Motor neuron (in vitro differentiated cells): ENCODE data around the gene C5orf22. TPM values are rescaled to one million over a fixed set of nuclear protein-coding genes. Genes with fewer than 3 reads are reported as not detected.
A peak's percentile ranks its signal among the peaks of the same experiment; 100 is the strongest.
"Not testable (repeated sequence)": the region's sequence is repeated elsewhere in the genome, so short reads cannot be mapped to it uniquely, and the experiment has no call there.

Source experiments
- ATAC-seq, 8 experiments: fragments of 200-7000 bp; cut with Tn5 transposase; replicated peaks in 6 of 8; 2 replicates each; pipeline ENCODE4 v1.8.0; 2021; ENCODE audit warnings: mild to moderate bottlenecking in 8 of 8, moderate library complexity in 8 of 8
- H3K27ac ChIP-seq, 2 donors: fragments of 250-450 bp; sonication (Bioruptor Pico); 2 replicates each; pipeline ENCODE4 v1.9.0; 2021; ENCODE audit warnings: antibody characterized with exemption in 2 of 2, mild to moderate bottlenecking in 2 of 2, moderate library complexity in 1 of 2
- H3K4me1 ChIP-seq, 2 donors: fragments of 250-450 bp; sonication (Bioruptor Pico); replicated peaks in 1 of 2; 2 replicates each; pipeline ENCODE4 v1.6.1; 2021; ENCODE audit warnings: antibody characterized with exemption in 2 of 2, mild to moderate bottlenecking in 2 of 2, moderate library complexity in 1 of 2
- H3K4me3 ChIP-seq, 5 donors: fragments of 250-450 bp; sonication (Bioruptor Pico); 2 replicates each; pipeline ENCODE4 v1.9.0; 2021; ENCODE audit warnings: antibody characterized with exemption in 5 of 5, mild to moderate bottlenecking in 5 of 5, moderate library complexity in 4 of 5
- WGBS, 10 experiments: fragments of 450-650 bp; shearing (Covaris generic); methylation state at CpG; one replicate each; pipeline ENCODE4 v1.0.0; 2022; 5-methylcytosine and 5-hydroxymethylcytosine counted together
- in situ Hi-C, 9 experiments: fragments of 400-800 bp; cut with MboI; loops; one replicate each; pipeline ENCODE4 v1.15.0; 2021; ENCODE audit warnings: low sequenced_read_pairs in 9 of 9, low pct_unique_long_range_greater_than_20kb in 2 of 9; ENCODE audit not compliant: unreplicated experiment in 9 of 9
- total RNA-seq, 8 experiments: library from RNA; unstranded; fragments of 300-600 nt; gene quantifications; 2 replicates each; pipeline versions ENCODE4 v1.2.3 to v1.2.4, GENCODE V29; 2022

The C5orf22 gene
- total RNA-seq, 8 experiments from 2014 or later, result 16.9 to 38.3 (median 29.4) TPM

DNA sequence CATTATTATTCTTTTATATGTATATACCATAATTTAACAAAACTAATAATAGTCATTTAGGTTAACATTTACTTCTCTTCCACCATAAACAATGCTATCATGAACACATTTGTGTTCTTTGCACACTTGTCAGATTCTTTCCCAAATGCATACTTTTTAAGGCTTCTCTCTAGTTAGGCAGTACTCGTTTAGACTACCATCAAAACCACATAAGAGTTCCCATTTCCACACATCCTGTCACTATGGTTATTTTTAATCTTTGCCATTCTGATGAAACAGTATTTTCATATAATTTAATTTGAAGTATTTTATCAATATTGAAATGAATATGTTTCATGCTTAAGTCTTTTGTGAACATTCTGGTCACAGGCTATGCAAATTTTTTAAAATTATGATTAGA, 15.3 kb upstream of the C5orf22 start:
- H3K4me3 ChIP-seq, result no peak overlapping the region
- in situ Hi-C loops, result no loop called here
- H3K4me1 ChIP-seq, result no peaks in the 10 kb centered on the region
- 13 to 100% (median 71%) methylated on average over 1 of the region's 1 CpG; no CpG with 5 or more reads in 1 of the 10 experiments for WGBS, 10 experiments
- ATAC-seq, result no peak
- H3K27ac ChIP-seq, result no peak overlapping the region

DNA sequence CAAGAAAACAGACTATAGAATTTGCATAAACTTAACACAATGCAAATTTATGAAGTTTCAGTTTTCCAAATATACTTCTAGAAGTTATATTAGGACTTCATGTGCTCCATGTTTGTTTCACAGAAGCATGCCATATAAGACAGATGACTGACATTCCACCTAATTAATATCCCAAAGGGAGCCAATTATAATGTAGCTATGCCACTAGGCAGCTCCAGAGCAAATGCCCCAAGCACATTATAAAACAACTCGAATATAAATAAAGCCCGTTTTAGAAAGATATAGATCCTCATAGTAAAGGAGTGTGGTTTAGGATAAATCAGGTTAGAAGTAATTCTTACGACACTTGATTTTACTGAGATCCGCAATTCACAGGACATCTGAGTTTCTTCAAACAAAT, 9.1 kb upstream of the C5orf22 start:
- in situ Hi-C loops, result no loop called here
- no peak overlapping the region for H3K4me3 ChIP-seq
- WGBS, 10 experiments, result 90 to 100% (median 93%) methylated on average over 2 to 4 of the region's 4 CpGs; no CpG with 5 or more reads in 2 of the 10 experiments
- no peaks in the 10 kb centered on the region for H3K4me1 ChIP-seq
- ATAC-seq, result no peak
- H3K27ac ChIP-seq, result no peak overlapping the region

DNA sequence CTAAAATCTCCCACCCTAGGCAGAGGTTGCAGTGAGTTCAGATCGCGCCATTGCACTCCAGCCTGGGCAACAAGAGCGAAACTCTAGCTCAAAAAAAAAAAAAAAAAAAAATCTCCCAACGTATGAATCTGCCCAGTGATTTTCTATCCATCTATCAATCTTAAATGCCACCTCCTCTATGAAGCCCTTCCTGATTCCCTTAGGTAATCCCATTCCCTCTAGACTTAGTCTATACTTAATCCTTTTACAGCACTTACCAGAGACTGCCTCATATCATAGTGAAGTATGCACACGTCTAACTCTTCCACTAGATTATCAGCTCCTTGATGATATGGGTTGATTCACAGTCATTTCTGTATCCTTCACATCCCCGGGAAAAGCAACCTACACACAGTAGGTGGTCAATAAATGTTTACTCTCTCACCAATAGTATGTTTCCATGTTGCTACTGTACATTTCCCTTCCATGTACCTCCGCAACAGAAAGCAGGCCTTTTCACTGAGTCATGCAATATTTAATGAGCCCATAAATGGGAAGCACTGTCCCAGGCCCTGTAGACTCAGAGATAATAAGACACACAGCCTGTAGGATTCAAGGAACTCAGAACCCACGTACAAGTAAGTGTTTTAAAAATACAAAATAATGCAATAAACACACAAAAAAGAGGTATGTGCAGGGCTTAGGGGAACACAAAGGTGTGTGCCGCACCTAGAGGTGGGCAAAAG, 1.4 kb upstream of the C5orf22 start:
- 17 to 73% (median 58%) methylated on average over 1 to 9 of the region's 9 CpGs; no CpG with 5 or more reads in 2 of the 10 experiments for WGBS, 10 experiments
- H3K4me3 ChIP-seq, result peak overlapping the region; percentile 67 to 98 (median 84)
- no peak for ATAC-seq

DNA sequence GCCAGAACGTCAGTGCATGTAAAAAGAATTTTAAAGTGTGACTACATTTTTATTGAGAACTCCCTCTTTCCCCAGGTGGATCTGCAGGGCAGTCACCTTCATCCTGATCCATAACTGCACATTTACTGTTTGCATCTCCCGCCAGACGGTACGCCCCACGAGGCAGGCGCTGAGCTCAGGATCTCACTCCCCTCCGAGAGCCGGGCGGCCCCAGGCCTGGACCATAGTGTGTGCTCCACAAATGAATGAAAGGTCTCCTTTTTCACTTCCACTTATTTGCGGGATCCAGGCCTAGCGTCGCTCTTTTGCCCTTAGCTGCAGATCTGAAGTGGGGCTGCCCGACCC, 586 bp upstream of the C5orf22 start:
- ATAC-seq, result peak; percentile 21 to 56 (median 40)
- peak overlapping the region; percentile 67 to 98 (median 84) for H3K4me3 ChIP-seq
- H3K27ac ChIP-seq, result peak overlapping the region in 1 of 2 donors; percentile 77
- 0% methylated on average over 1 to 12 of the region's 13 CpGs; no CpG with 5 or more reads in 1 of the 10 experiments for WGBS, 10 experiments
- in situ Hi-C loops, result no loop called here
- peaks cover 11 to 14% of the 10 kb centered on the region in 2 donors for H3K4me1 ChIP-seq

More for the DNA sequence above, 1.4 kb upstream of the C5orf22 start:
- Histone ChIP-seq H3K27ac (no peak overlapping the region), H3K4me1 (peaks cover 11 to 14% of the 10 kb centered on the region in 2 donors)
- in situ Hi-C loops, result no loop called here

DNA sequence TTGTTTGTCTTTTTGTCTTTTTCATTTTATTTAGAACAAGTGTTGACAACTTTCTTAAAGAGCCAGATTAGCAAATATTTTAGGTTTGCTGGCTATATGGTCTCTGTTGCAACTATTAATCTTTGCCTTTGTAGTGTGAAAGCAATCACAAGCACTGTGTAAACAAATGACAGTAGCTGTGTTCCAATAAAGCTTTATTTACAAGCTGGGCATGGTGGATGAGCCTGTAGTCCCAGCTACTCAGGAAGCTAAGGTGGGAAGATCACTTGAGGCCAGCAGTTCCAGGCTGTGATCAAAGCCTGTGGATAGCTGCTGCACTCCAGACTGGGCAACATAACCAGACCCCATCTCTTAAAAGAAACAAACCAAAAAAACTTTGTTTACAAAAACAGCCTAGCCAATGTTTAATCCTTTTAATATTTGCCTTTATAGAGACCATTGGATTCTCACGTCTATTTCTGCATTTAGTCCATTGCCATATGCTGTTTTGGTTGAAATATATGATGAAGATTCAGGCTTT, 2.5 kb downstream of the C5orf22 start:
- Histone ChIP-seq H3K27ac (no peak overlapping the region), H3K4me1 (peaks cover 11 to 14% of the 10 kb centered on the region in 2 donors), H3K4me3 (no peak overlapping the region)
- no peak for ATAC-seq
- WGBS, 10 experiments, result 11 to 100% (median 67%) methylated on average over 1 of the region's 1 CpG; no CpG with 5 or more reads in 3 of the 10 experiments
- in situ Hi-C loops, result no loop called here

DNA sequence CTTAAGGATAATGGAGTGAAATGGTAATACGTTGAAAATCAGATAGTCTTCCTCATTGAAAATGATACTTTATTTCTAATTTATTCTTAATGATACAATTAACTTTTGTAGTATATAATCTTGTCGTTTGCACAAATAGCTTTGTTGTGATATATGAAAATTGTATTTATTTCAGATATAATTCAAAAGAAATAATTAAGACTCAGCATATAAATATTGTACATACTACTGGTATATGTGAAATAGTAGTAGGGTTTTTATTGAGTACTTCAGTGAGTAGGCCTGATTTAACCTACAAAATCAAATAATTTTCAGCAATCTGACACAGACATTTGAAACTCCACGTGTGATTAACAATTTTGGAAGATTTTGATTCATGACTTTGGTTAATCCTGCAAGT, 4.8 kb downstream of the C5orf22 start:
- no peak overlapping the region for H3K27ac ChIP-seq
- H3K4me3 ChIP-seq, result no peak overlapping the region
- 94 to 100% (median 100%) methylated on average over 1 to 3 of the region's 3 CpGs for WGBS, 10 experiments
- in situ Hi-C loops, result no loop called here
- H3K4me1 ChIP-seq, result peaks cover 5 to 7% of the 10 kb centered on the region in 2 donors
- no peak for ATAC-seq

DNA sequence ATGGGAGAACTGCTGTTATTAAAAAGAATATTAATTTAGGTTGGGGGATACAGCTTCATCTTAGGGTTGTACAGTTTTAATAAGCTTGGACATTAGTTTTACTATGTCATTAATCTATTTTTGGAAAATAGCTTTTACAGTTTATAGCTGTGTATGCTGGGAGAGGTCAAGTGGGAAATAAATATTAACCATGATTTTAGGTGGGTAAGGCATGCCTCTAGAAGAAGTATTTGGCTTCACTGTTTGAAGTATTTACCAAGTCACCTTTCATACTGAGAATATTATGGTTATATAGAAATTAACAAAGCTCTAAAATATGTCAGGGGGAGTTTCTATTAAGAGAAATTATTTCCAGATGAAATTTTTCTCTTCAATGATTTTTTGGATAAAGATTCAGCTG, 5.2 kb downstream of the C5orf22 start:
- Histone ChIP-seq H3K4me1 (peaks cover 5 to 7% of the 10 kb centered on the region in 2 donors), H3K4me3 (no peak overlapping the region), H3K27ac (no peak overlapping the region)
- ATAC-seq, result no peak
- in situ Hi-C loops, result no loop called here

DNA sequence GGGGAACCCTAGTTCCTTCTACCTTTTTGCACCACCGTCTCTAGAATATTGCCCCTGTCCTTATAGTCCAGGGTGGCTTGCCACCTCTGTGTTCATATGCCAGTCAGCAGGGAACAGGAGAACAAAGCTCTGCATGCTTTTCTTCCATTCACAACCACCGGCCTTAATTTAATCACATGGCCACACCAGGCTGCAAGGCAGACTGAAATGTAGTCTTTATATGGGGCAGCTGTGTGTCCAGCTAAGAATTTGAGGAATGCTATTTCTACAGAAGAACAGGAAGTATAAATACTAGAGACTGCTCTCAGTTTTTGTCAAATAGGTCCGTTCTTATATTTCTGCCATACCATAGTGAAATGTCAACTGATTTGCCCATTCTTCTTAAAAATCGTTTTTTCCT, 5.8 kb downstream of the C5orf22 start:
- Histone ChIP-seq H3K27ac (no peak overlapping the region), H3K4me1 (peaks cover 5 to 7% of the 10 kb centered on the region in 2 donors), H3K4me3 (no peak overlapping the region)
- ATAC-seq, result peak in 2 of 8 experiments; percentile 10 to 27
- in situ Hi-C loops, result no loop called here
- WGBS, 10 experiments, result 47 to 100% (median 74%) methylated on average over 1 to 4 of the region's 4 CpGs; no CpG with 5 or more reads in 3 of the 10 experiments

DNA sequence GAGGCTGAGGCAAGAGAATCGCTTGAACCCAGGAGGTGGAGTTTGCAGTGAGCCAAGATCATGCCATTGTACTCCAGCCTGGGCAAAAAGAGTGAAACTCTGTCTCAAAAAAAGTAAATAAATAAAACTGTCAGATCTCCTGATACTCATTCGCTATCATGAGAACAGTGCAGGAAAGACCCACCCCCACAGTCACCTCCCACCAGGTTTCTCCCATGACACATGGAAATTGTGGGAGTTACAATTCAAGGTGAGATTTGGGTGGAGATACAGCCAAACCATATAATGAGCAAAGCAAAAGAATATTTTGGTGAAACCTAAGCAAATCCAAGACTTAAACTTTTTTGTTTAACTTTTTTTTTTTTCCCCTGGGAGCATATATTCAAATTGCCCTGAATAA, 17.0 kb downstream of the C5orf22 start:
- ATAC-seq, H3K4me3 ChIP-seq, in situ Hi-C loops, H3K4me1 ChIP-seq, H3K27ac ChIP-seq: not testable (repeated sequence)
- 92 to 100% (median 100%) methylated on average over 1 to 2 of the region's 2 CpGs; no CpG with 5 or more reads in 3 of the 10 experiments for WGBS, 10 experiments

DNA sequence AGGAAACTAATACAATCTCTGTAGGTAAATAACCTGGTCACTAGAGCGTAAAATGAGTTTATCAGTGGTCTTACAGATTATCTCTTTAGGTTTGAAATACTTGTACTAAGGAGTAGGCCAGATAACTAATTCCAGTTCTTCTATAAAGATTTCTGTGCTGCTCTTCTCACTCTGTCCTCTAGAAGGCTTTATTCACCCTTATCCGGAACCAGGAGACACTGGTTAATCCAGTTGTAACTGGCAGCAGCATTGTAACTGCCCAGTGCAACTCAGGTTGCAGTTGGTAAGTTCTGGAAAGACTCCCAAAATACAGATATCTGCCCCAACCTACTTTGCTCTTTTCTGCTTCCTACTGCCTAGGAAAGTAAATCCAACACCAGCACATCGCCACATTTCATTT, 19.8 kb downstream of the C5orf22 start:
- no peak for ATAC-seq
- in situ Hi-C loops, result no loop called here
- Histone ChIP-seq H3K27ac (no peak overlapping the region), H3K4me3 (no peak overlapping the region), H3K4me1 (no peaks in the 10 kb centered on the region)
- WGBS, 10 experiments, result 67 to 100% (median 96%) methylated on average over 1 to 3 of the region's 3 CpGs; no CpG with 5 or more reads in 1 of the 10 experiments

DNA sequence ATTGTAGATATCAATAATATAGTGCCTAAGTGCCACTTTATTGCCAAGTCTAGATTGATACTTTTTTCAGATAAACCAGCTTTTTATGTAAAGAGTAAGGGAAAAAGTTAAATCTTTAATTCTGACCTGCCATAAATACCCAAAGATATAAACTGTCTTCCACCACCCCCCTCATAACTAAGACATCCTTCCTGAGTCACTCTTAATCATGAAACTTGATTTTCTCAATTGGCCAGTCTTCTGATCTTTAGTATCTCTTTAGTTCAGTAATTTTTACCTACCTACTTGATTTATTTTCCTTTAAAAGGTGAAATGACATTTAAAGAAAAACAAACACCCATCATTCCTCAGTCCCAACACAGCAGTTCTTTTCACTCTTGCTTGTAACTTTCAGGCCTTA, 21.8 kb downstream of the C5orf22 start:
- no peak overlapping the region for H3K4me3 ChIP-seq
- ATAC-seq, result no peak
- in situ Hi-C loops, result no loop called here
- no peaks in the 10 kb centered on the region for H3K4me1 ChIP-seq
- no peak overlapping the region for H3K27ac ChIP-seq

DNA sequence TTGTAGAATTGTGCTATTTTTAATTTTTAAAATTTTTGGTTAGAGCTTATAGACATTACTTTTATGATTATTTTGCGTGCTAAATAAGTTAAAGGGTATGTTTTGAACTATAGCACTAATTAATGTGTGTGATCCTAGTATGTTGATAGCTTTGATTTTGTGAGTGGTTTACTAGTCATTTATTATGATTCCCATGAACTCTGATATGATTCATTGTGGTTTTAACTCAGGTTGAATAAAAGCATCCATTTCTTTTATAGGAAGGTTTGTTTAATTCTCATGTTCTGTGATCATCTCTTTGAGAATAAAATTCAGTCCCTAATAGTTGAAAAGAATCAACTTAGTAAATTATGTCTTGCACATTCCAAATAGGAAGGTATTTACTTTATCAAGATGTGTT, 22.5 kb downstream of the C5orf22 start:
- Histone ChIP-seq H3K27ac (no peak overlapping the region), H3K4me3 (no peak overlapping the region), H3K4me1 (no peaks in the 10 kb centered on the region)
- in situ Hi-C loops, result no loop called here
- 91 to 100% (median 100%) methylated on average over 1 of the region's 1 CpG; no CpG with 5 or more reads in 4 of the 10 experiments for WGBS, 10 experiments
- ATAC-seq, result no peak

DNA sequence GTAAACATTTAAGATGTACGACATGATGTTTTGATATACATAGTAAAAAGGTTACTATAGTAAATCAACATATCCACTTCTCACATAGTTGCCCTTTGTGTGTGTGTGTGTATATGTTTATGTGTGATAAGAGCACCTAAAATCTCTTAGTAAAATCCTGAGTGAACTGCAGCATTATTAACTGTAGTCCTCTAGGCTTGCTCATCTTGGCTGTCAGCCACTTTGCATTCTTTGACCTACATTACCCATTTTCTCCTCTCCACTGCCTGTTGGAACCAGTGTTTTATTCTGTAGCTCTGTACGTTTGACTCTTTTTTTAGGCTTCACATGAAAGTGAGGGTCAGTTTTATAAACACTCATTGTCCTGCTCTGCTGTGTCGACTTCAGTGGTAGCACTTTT, 24.4 kb downstream of the C5orf22 start:
- in situ Hi-C loops, result no loop called here
- WGBS, 10 experiments, result 64 to 100% (median 100%) methylated on average over 1 to 2 of the region's 3 CpGs; no CpG with 5 or more reads in 1 of the 10 experiments

DNA sequence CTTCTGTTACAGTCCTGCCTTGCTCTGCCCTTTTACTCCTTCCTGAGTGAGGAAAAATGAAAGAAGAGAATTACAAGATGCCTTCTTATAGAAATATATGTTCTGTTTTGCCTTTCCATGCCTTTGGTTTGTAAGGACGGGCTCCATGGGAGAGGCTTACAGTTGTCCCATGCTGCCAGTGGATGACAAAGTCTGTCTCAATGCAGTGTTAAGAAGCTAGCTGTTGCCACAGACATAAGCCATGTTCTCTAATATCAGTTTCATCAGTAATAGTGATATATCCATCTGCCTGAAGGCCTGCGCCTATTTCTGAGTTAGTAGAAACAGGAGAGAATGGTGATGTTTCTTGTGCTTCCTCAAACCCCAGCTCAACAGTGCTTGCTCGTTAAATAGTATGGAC, 27.8 kb downstream of the C5orf22 start:
- ATAC-seq, result no peak
- in situ Hi-C loops, result no loop called here
- Histone ChIP-seq H3K4me1 (no peaks in the 10 kb centered on the region), H3K27ac (no peak overlapping the region), H3K4me3 (no peak overlapping the region)
- 93 to 100% (median 98%) methylated on average over 1 to 3 of the region's 3 CpGs; no CpG with 5 or more reads in 4 of the 10 experiments for WGBS, 10 experiments

More for the DNA sequence above, 24.4 kb downstream of the C5orf22 start:
- no peak overlapping the region for H3K27ac ChIP-seq
- H3K4me3 ChIP-seq, result no peak overlapping the region
- H3K4me1 ChIP-seq, result no peaks in the 10 kb centered on the region
- peak in 2 of 8 experiments; percentile 18 to 28 for ATAC-seq
